GM19463 (cell line): Measurements from ENCODE around the gene ADAMTS2.

Experiments used
- ATAC-seq: cut with Tn5 transposase; IDR thresholded peaks from one replicate; pipeline ENCODE4 v1.9.1; 2021; ENCODE audit warnings: mild to moderate bottlenecking, moderate library complexity; ENCODE audit not compliant: unreplicated experiment

The ADAMTS2 gene

DNA sequence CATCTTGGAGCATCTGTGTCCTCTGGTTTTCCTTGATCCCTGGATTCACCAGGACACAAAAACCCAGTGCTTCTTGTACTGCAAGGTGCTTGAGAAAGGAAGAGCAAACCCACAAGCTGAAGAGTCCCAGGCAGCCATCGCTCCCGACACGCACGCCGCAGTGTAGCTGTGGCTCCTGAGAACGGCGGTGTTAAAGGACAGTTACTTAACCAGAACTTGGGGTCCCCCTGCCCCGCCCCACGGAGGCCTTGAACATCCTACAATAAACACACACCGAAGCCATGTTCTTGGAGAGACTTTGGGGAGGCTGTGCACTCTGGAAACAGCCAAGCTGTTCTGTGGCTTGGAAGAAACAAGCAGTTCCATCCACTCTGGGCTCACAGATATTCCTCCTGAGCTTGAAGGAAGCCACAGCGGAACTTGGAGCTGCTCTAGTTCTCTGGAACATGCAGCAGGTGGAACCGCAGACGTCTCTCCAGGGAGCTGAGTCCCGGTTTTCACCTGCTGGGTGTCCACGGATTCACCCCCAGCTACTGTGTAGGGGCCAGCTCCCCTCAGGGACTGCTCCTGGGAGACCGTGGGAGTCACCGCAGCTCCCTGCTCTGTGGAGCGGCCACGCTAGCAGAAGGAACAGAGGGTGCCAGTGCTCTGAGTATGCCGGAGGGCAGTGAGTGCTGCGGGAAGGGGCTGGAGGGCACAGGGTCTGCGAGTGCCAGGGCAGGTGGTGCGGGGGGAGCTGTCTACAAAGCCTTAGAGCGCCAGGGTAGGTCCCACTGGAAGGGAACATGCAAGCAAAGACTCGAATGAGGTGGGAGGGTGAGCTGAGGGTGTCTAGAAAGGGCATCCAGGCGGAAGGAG is 107.3 kb downstream of the ADAMTS2 start:
- no peak for ATAC-seq

DNA sequence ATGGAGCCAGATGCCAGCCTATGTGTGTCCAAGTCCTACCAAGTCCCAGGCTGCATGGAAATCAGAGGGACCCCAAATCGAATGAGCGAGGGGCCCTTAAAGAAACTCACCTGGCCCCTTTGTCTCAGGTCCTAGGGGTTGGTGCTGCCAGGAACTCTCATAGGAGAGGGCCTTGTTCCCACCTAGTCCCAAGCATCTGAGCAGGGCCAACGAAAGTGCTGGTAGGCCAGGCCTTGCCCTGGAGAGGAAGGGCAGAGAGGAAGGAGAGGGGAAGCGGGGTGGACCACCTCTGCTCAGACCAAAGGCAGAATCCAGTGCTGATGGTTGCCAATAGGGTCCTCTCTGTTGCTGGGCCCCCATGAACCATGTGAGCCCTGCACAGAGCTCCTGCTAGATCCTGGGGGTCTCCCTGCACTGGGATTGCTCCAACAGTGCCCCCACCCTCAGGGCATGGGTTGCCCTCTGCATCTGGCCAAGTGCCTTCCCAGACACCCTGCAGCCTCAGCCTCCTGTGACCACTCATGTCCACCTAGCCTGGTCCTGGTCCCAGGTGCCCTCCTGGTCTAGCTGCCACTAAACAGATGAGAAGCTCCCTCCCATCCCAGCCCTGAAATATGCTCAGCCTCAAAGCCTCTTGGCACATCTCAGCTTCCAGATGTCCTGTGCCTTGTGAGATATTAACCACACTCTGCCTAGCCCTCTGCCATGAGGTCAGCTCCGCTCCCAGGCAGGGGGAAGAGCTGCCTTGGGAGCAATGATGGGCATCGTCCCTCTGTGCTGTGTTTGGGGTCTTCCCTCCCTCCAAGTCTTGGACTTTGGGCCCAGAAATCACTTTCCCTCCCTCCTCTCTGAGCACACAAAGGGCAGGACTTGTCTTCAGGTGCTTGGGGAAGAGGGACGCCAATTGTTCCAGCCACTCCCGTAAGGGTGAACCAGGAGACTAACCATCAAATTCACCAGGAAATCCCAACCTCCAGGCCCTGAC is 109.6 kb downstream of the ADAMTS2 start:
- no peak for ATAC-seq

DNA sequence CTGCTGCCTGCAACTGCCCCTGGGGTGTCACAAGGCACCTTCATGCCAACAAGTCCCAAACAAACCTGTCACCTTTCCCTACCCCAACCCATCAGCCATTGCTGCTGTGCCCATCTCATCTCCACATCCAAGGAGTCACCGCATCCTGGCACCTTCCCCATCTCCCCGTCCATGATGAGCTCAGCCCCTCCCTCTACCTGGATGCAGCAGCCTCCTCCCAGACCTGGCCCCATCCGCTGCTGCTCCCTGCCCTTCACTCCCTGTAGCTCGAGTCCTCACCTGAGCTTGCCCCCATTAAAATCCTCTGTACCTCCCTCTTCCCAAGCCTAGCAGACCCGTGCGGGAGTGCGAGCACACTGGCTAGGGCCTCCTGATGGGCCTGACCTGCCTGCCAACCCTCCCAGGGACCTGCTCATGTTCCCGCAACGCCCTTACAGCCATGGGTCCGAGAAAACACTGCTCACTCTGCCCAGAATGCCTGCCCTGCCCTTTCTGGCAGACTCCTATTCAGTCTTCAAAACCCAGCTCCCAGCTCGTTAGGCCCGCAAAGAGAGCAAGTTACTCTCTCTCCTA is 110.6 kb downstream of the ADAMTS2 start:
- no peak for ATAC-seq

DNA sequence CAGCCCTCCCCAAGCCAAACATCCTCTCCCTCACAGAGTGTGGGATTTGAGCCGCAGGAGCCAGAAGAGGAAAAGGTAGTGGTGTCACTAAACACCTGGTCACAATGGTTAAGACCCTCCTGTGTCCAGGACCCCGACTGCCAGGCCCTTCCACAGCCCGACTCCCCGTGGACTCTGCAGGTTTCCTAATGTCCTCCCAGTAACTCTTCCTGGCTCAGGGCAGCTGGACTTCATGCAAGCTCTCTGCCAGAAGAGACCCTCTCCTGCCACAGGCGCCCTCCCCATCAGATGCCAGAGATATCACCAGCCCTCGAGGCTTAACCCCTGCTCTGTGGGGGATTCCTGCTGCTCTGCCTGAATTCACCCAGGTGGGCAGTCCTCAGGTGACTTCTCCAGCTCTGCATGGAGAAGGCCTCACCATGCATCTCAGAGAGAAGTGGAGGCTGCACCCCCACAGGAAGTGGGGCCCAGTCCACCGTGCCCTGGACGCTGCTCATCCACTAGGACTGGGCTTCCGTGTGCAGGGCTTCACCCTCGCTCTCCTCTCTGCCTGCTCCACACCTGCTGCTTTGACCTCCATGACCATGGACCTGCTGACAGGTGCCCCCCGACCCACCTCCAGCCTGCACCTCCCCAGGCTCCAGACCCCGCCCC is 111.2 kb downstream of the ADAMTS2 start:
- no peak for ATAC-seq

DNA sequence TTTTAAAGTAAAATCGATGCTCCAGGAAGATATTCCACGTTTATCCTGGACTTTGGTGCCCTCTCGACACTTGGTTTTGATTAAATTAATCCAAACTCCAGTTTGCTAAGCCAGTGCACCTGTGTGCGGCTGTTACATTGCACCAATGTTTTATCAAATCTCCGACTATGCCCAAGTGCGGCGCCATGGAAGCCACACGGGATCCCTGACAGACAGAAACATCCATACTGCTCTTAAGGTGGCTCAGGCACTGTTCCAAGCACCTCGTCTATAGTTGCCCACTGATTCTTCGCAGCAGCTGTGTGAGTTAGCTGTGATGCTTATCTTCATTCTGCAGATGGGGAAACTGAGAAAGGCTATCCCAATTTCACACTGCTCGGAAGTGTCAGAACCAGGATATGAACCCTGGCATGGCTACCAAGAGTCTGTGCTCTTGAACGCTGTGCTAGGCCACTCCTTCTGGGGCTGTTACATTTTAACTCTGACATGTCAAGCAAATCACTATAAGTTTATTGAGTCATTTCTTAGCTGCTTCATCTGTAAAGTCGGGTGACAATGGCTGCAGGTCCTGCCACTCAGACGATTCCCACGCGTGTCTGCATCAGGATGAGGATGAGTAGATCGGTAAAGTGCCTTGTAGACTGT is 113.0 kb downstream of the ADAMTS2 start:
- no peak for ATAC-seq

DNA sequence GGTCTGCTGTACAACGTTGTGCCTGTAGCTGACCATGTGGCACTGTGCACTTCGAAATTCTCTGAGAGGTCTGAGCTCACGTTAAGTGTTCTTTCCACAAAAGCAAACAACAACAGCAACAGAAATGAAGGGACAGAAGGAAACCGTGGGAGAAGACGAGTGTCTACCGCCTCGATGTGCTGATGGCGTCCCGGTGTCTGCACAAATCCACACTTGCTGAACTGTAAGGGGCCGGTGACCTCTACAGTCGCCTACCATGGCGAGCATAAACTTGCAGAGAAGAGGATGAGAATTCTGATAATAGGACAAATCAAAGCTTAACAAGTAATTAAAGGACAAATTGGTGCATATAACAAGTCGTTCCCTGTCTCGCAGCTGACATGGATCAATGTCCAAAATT is 114.0 kb downstream of the ADAMTS2 start:
- no peak for ATAC-seq

DNA sequence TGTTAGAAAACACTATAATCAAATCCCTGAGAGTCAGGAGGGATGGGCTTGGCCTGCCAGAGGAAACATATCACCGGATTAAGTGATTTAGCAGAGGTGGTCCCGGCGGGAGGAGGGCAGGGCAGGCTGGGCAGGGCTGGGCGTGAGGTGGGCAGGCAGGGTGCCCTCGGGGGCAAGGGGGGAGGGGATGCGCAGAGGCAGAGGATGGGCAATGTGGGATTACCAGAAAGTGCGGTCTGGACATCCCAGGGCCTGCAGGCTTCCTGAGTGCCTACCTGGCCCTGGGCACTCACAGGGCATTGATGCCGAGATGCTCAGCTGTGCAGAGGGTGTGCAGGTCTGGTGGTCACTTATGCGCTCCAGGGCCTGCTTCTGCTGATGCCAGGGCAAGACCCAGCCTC is 115.2 kb downstream of the ADAMTS2 start:
- no peak for ATAC-seq

DNA sequence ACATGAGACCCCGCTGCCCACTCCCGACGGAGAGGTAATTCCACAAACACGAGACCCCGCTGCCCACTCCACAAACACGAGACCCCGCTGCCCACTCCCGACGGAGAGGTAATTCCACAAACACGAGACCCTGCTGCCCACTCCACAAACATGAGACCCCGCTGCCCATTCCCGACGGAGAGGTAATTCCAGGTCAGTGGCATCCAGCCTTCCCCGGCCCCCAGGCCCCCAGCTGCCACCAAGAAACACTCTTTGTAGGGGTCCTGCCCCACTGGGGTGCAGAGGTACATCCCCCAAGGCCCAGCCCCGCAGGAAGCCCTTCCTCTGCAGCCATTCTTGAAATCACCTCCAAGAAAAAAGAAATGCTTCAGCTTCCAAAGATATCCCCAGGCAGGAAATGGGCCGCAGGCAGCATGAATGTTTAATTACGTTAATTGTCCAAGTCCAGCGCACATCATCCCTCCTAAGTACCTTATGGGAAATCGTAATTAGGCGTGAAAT is 115.9 kb downstream of the ADAMTS2 start:
- ATAC-seq, result no peak

DNA sequence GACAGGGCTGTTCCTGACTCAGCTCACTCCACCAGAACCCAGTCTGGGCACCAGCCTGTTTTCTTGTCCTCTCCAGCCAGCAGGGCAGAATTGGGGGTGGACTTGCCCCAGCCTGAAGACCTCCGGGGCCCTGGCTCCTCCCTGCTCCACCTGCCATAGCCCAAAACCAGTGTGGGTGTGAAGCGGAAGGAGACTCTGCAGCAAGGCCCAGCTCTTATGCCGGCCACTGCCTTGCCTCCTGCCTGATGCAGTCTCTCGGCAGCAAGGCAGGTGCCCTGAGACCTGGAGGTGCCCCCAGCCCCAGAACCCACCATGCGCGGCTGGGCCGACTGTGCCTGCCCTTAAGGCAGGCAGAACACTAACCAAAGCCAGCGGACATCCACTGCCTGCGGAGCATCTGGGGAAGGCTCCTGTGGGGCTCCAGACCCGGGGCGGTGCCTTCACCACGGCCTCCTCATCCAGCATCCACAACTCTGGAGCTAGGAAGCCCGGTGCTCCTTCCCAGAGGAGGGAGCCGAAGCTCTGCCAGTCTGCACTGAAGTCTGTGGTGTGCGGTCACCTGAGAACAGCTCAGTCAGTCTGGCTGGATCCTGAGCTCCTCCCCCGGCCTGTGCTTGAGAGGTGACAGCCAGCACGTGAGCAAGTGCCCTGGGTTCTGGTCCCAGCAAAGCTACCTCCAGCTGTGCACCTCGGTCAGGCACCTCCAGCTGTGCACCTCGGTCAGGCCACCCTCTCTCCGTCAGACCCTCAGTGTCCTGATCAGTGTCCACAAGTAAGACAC is 116.7 kb downstream of the ADAMTS2 start:
- ATAC-seq, result no peak

DNA sequence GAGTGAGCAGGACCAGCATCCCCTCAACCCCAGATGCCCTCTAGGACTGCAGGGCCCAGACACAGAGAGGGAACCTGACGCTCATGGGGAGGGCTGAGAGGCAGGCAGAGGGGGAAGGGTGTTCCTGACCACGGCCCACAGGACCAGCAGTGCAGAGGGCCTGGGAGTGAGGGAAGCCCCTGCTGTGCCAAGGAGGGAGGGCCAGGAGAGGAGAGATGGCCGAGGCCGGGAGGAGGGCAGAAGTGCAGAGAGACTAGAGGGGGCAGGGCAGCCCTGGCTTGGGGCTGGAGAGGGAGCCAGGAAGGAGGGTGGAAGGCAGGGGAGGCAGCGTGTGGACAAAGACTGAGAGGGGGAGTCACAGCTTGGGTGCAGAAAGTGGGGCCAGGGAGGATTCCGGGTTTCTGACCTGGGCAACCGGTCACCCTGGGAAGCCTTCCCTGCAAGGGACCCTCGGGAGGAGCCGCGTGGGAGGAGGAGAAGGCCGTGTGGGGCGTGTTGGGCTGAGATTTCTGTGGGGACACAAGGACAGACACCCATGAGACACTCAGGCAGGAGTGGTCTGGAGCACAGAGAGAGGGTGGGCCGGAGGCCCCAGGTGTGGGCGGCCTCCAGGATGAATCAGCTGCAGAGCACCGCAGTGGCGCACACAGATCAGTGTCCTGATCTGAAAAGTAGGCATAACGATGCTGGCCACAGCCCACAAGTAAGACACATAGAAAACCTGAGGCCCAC is 117.5 kb downstream of the ADAMTS2 start:
- no peak for ATAC-seq

DNA sequence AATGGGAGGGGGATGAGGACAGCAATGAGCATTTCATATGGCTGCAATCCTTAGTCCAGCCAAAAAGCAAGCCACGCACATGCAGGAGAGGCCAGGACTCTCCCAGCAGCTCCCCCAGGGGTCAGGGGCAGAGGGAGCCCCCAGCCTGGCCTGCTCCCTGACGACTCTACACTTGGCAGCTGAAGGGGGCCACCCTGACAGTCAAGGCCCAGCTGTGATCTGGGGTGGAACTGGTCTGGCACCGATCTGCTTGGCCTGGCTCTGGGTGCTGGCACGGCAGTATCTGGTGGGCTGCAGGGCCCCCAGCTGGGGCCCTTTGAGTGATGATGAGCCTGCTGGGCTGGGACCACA is 118.1 kb downstream of the ADAMTS2 start:
- no peak for ATAC-seq

DNA sequence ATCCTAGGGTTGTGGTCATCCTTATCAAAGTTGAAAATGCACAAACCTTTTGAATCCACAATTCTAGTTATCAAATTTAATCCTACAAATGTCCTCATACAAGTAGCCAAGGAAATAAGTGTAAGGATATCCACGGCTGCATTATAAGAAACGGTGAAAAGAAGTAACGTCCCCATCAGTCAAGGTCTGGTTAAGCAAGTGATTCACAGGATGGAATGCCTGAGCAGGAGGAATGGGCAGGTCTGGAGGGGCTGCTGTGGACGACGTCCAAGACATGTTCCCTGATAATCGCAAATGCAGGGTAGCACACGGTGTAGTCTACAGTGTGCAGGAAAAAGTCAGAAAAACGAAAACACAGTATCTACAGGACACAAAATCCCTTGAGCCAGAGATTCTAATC is 118.6 kb downstream of the ADAMTS2 start:
- no peak for ATAC-seq

DNA sequence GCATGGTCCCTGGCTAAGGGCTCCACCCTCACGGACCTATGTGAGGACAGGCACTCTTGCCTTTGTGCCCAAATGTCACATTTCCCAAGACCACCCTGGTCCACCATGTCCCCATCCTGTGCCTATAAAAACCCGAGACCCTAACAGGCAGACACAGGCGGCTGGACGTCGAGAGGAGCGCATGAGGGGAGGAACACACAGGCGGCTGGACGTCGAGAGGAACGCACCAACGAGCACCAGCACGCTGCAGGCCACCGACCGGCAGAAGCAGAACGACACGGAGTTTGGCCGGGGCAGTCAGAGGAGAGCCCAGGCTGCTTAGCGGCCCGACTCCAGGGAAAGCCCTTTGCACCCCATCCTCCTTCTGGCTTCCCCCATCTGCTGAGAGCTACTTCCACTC is 119.9 kb downstream of the ADAMTS2 start:
- ATAC-seq, result no peak

DNA sequence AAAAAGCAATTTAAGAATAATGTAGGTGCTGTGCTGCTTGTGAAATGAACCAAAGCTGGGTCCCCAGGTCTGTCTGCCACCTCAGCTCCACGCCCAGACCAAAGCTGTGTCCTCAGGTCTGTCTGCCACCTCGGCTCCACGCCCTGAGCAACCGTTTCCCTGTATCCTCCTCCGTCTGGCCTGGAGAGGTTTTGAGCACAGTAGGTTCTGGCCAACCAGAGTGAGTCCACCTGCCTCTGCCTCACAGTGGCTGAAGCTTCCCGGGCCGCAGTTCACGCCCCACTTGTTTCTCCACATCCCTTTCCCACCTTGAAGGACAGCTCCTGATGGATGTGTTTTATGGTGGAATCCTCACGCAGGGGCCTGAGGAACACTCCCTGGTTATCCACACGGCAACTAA is 120.5 kb downstream of the ADAMTS2 start:
- no peak for ATAC-seq

DNA sequence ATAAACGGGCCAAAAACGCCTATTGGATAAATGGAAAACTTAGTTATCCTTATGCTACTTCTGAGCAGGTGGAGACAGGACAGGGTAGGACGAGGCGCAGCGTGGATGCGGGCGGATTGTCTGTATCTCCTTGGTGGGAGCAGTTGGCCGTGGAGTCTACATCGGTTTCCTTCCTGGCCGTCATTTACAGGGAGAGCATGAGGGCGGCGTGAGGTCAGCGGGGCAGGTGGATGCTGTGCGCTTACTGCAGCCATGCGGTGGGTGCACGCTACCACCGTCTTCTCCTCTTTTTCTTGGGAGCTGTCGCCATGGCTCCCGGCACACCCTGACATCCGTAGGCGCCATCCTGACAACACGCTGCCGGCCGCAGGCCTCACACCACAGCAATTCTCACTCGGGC is 121.3 kb downstream of the ADAMTS2 start:
- no peak for ATAC-seq

DNA sequence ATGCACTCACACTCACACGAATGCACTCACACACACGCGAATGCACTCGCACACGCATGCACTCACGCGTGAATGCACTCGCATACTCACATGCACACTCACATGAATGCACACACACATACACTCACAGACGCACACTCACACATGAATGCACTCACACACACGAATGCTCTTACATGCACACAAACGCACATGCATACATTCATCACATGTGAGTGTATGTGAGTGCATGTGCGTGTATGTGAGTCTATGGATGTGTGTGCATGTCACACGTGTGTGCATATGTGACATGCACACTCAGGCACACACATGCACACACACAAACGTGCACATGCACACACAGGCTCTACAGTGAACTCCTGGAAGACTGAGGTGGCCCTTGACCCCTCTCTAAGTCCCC is 121.7 kb downstream of the ADAMTS2 start:
- ATAC-seq, result no peak

DNA sequence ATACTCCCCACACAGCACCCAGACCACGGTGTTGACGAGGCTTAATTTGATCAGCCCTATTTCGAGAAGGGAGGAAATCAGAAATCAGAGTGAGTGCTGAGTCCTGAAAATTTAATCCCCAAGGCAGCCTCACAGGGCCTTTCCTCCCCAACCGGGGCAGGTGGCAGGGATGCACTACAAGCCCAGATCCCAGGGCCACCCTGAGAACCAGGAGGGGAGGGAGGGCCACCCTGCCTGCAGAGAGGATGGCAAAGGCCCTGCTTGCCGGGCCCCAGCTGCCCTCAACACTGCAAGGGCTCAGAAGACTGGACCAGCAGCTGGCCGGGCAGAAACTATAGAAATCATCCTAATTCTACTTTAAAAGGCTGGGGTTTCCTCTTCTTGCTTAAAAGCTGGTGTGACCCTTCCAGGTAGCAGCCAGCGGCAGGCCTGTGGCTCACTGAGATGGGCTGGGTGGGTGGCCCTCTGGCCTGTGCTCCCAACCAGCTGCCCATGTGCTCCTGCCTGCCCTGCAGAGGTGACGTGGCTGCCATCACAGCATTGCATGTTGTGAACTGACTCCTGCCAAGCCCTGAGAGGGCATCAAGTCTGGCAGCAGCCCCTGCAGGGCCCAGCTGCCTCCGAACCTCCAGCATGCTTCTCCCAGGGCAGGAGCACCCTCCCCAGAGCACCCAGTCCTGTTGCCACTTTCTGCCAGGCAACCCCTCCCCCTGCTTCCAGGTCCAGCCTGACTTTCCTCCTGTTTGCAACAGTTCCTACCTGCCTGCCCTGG is 122.8 kb downstream of the ADAMTS2 start:
- no peak for ATAC-seq

DNA sequence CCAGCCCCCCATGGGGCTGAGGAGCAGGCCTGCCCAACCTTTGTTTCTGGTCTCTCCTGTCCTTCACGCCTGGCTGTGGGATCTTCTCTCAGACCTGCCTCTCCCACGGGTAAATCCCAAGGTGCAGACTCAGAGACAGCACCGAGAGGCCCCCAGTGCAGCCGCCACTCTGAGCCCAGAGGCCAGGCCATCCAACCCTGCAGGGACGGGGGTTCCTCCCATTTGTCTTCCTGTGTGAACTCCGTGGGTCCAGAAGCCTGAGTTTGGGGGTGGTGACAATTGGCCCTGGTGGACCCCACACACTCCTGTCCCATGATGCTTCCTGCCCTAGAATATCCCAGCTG is 123.4 kb downstream of the ADAMTS2 start:
- no peak for ATAC-seq
